NB4 (cell line): ENCODE measurements around the gene TMEM132C.

Experiments used
- DNase-seq: peaks from one replicate; pipeline ENCODE4 v3.0.0; 2010; ENCODE audit warnings: low read depth
- H3K4me3 ChIP-seq: one replicate; pipeline ENCODE4 v1.5.1; 2011; ENCODE audit warnings: mild to moderate bottlenecking, low read depth, low read length, moderate library complexity
- MYC ChIP-seq: IDR thresholded peaks from 2 replicates; pipeline ENCODE4 v1.6.1; 2011; ENCODE audit warnings: low read depth, low read length
- POLR2A ChIP-seq: IDR thresholded peaks from 2 replicates; pipeline ENCODE4 v1.6.1; 2011; ENCODE audit warnings: mild to moderate bottlenecking; ENCODE audit not compliant: insufficient read length; ENCODE audit errors: extremely low read depth
- TF ChIP-seq, protein P1 (sequence below): IDR thresholded peaks from 2 replicates; pipeline ENCODE4 v1.6.1; 2011; ENCODE audit warnings: low read depth, low read length
- TF ChIP-seq, protein P2 (sequence below): IDR thresholded peaks from one replicate; pipeline ENCODE4 v1.5.1; 2012; ENCODE audit warnings: low read depth, low read length

Gene TMEM132C

DNA sequence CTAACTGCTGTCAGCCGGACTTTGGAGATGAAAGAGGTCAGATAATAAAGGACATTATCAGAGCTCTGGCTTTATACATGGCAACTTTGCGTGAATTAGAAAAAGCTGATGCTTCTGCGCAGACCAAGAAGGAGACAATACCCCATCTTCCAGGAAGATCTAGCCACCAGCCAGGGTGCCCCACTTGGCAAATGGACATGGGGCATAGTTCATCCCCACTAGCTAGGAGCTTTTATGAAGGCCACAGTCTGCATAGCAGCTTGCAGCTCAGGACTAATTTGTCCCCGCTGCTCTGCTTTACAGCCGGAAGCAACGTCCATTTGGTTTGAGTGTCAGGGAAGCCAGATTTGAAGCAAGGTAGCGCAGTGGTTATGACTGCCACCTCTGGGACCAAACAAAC lies 101.0 kb downstream of the TMEM132C start:
- H3K4me3 ChIP-seq: no peak overlapping the region
- TF ChIP-seq, protein P1, sequence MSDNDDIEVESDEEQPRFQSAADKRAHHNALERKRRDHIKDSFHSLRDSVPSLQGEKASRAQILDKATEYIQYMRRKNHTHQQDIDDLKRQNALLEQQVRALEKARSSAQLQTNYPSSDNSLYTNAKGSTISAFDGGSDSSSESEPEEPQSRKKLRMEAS: no peak
- TF ChIP-seq POLR2A: no peak
- no peak for TF ChIP-seq MYC
- TF ChIP-seq, protein P2, sequence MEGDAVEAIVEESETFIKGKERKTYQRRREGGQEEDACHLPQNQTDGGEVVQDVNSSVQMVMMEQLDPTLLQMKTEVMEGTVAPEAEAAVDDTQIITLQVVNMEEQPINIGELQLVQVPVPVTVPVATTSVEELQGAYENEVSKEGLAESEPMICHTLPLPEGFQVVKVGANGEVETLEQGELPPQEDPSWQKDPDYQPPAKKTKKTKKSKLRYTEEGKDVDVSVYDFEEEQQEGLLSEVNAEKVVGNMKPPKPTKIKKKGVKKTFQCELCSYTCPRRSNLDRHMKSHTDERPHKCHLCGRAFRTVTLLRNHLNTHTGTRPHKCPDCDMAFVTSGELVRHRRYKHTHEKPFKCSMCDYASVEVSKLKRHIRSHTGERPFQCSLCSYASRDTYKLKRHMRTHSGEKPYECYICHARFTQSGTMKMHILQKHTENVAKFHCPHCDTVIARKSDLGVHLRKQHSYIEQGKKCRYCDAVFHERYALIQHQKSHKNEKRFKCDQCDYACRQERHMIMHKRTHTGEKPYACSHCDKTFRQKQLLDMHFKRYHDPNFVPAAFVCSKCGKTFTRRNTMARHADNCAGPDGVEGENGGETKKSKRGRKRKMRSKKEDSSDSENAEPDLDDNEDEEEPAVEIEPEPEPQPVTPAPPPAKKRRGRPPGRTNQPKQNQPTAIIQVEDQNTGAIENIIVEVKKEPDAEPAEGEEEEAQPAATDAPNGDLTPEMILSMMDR: no peak
- DNase-seq: no peak

DNA sequence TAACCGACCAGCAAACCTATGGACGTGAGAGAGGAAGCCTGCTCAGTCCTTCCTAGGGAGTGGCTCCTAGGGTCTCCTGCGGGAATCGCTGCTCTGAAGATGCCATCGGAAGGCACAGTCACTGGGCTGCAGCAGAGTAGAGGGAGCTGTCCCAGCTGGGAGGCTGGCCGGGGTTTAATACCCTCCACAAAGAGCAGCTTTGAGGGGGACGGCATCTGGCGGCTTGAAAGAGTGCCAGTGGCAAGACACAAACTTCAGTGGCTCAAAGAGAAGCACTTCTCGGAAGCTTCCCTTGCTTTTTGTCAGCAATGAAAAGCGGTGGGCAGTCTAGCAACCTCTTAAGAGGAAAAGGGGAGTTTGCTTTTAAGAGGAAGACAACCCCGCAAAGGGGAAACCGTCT lies 114.6 kb downstream of the TMEM132C start:
- DNase-seq: no peak
- H3K4me3 ChIP-seq: no peak overlapping the region
- TF ChIP-seq, protein P1: no peak
- TF ChIP-seq POLR2A: no peak
- TF ChIP-seq, protein P2: no peak
- no peak for TF ChIP-seq MYC

DNA sequence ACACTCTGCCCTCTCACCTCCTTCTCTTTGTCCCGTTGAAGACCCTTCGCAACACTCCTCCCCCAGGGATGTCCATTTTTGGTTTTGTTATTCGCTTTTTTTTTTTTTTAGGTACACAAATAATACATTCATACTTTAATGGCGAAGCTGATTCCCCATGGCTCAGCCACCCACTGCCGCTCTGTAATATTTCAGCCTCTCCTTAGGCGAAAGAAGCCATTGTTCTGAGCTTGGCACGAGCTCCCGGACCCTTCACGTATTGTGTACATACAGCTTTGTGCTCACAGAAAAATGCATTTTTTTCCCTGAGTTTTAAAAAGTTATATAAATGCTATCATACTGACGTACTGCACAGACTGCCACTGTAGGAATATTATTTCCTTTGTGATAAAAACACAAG lies 115.0 kb downstream of the TMEM132C start:
- no peak overlapping the region for H3K4me3 ChIP-seq
- DNase-seq: no peak
- TF ChIP-seq, protein P1: no peak
- TF ChIP-seq, protein P2: no peak
- TF ChIP-seq MYC (no peak), POLR2A (no peak)

DNA sequence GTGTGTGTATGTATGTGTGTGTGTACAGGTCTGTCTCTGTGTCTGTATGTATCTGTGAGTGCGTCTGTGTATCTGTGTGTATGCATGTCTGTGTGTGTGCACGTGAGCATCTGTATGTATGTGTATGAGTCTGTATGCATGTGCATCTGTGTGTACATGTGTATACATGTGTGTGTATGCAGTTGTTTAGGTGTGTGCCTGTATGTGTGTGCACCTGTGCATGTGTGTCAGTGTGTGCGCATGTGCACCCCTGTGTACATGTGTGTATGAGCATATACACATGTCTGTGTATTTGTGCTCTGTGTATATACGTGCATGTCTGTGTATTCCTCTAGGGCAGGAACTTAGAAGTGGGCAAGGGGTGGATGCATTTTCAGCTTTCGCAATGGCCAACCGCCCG lies 116.0 kb downstream of the TMEM132C start:
- DNase-seq: no peak
- TF ChIP-seq, protein P1: no peak
- TF ChIP-seq POLR2A (no peak), MYC (no peak)
- TF ChIP-seq, protein P2: no peak
- H3K4me3 ChIP-seq: no peak overlapping the region

DNA sequence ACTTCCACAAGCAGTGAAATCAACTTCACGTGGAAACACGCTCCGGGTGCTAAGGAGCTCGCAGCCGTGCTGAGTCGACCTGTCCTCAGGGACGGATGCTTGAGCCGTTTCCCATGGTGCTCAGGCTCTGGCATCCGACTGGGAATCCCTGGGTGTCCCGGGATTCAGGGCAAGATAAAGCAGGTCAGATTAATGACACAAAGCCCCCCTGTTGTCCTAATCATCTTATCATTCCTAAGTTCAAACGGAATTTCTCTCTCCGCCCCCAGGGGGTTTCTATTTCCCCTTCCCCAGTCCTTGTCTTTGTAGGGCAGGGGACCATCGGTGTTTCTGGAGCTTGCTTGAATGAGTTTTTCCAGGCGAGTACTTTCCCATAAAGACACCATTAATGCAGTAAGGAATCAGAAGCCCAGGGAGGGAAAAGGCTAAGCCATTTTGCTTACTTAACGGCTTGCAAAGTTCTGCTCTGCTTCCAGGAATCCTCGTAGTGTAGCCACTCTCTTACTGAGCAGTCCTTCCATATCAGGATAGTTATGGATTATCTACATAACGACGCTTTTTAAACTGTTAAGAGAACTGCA lies 116.5 kb downstream of the TMEM132C start:
- H3K4me3 ChIP-seq: no peak overlapping the region
- no peak for TF ChIP-seq MYC
- TF ChIP-seq, protein P2: no peak
- TF ChIP-seq, protein P1: no peak
- TF ChIP-seq POLR2A: no peak
- no peak for DNase-seq
